GM18907 (cell line): ENCODE results near the gene TCEA2.

Source experiments
- ATAC-seq: cut with Tn5 transposase; IDR thresholded peaks from one replicate; pipeline ENCODE4 v1.9.1; 2021; ENCODE audit warnings: mild to moderate bottlenecking, moderate library complexity; ENCODE audit not compliant: unreplicated experiment

TCEA2 gene

GRCh38 chr20:64062596-64063388 is at the start of gene TCEA2:
Gene TCEA2 (plus strand): TSS chr20:64063198. CDS start chr20:64063313, 115 bp downstream.
- peak; percentile 78 for ATAC-seq

DNA sequence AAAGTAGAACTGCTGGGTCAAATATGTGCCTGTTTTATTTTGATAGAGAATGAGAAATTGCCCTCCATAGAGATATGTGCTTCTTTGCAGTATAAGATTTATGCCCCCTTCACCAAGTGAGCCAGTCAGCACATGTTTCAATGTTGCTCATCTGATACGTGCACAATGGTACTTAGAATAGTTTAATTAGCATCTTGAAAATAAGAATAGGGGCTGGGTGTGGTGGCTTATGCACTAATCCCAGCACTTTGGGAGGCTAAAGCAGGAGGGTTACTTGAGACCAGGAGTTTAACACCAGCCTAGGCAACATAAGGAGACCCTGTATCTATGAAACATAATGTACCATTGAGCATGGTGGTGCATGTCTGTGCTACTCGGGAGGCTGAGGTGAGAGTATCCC is 47.4 kb upstream of the TCEA2 start:
- ATAC-seq, result no peak

- ATAC-seq, result no peak
These were observed 41.6 kb upstream of the TCEA2 start for GRCh38 chr20:64021124-64021975.

DNA sequence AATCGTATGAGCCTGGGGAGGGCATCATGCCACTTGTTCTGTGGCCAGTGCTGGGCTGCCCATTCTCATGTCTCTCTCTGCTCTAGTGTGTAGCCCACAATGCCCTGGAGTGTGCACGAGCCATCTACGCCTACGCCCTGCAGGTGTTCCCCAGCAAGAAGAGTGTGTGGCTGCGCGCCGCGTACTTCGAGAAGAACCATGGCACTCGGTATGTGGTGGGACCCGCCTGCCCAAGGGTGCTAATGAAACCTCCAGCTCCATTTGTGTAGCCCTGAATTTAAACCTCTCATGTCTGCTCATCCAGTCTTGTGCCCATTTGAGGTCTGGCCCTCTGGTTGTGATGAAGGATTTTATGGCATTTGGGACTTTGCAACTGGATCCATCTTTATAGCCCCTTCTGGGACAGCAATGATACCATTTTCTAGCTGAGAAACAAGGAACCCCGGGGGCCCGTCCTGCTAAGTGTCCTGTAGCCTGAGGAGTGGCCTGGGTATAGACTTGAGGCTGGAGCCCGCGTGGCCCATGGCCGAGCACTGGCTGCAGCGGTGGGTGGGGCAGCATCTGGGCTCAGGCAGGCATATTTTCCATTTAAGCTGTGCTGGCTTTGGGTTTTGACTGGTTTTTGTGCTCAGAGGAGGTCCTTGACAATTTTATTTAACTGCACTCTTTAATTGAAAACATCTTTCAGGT is 40.2 kb upstream of the TCEA2 start:
- no peak for ATAC-seq

DNA sequence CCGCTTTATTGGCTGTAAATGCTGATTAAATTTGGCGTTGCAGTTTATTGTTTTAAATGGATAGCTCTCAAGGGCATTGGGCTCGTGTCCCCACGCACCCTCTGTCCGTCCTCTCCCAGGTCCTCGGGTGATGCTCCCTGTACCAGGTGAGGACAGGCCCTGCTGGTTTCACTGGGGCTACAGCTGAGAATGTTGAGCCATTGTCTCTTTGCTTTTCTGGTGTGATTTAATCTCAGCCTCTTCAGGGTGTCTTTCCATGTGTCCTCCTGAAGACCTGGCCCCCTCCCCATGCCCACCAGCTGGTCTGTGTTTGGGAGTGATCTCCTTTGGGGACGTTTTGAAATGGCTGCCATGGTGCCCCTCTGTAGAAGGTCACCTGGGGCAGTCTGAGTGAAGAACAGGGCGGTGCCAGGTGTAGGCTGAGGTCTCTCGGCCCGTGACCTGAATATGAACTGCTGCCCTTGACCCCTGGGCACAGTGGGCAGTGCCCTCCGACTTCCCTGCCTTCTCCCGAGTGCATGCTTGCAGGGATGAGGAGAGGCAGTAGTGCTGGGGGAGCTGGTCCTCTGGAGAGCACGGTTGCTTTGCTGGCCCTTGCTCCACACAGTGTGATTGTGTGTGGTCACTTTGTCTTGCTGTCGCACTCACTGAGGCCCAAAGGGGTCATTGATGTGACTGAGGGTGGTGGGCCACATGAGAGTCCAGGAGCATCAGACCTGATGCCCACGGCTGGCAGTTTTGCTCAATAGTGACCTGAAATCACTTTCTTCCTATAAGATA is 39.4 kb upstream of the TCEA2 start:
- no peak for ATAC-seq

DNA sequence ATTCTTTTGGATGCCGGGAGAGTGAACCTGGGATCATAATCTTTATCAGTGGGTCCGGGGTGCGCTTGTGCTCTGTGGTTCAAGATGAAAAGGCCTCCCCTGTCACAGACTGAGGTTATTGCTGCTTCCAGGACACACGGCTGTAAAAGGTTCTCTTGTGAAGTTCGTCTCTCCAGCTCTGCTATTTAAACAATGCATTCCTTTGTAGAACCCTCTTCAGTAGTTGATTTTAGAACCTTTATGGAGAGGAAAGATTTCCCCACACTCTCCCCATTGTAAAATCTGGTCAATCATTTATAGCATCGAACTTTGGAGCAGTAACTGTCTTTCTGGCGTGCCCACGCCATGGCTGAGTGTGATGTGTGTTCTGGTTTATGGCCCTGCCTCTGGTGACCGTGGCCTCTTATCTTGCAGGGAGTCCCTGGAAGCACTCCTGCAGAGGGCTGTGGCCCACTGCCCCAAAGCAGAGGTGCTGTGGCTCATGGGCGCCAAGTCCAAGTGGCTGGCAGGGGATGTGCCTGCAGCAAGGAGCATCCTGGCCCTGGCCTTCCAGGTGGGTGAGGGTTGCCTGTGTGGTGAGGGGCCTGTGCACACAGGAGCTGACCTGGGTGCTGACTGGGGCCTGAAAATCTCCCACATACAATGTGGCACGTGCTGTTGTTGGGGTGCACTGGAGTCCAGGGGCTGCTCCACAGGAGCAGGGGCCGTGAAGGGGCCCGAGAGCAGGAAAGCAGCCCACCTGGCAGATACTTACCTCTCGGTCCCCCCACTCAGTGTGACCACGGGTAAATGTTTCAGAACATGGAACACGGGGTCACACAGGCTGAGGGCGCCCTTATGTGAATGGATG is 38.6 kb upstream of the TCEA2 start:
- ATAC-seq, result no peak

DNA sequence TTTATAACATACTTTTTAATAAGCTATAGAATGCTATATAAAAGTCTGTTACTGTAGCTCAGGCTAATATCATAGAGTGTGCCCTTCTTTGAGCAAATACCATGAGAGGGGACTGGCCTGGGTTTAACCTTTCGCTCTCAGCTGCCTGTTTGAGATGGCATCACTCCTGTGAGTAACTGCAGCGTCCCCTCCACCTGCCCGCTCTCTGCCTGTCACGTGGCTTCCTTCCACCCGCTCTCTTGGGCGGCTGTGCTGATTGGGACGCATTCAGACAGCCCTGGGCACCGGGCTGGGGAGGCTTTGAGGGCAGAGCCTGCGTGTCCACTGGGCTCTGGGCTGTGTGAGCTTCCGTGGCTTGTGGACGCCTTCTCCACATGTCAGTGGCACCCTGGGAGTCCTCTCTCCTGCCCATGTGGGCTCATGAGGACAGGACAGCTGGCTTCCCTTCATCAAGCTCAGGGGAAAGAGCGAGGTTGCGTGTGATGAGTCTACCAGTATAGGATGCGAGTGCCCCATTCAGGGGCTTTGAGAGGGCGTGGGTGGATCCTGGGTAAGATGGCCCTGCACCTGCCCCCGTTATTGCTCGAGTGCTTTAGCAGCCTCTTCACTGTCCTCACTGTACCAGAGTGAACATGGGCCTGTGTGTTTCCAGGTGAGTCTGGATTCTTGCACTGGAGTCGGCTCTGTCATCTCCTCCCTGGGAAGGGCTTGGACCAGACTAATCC is 37.7 kb upstream of the TCEA2 start:
- no peak for ATAC-seq

DNA sequence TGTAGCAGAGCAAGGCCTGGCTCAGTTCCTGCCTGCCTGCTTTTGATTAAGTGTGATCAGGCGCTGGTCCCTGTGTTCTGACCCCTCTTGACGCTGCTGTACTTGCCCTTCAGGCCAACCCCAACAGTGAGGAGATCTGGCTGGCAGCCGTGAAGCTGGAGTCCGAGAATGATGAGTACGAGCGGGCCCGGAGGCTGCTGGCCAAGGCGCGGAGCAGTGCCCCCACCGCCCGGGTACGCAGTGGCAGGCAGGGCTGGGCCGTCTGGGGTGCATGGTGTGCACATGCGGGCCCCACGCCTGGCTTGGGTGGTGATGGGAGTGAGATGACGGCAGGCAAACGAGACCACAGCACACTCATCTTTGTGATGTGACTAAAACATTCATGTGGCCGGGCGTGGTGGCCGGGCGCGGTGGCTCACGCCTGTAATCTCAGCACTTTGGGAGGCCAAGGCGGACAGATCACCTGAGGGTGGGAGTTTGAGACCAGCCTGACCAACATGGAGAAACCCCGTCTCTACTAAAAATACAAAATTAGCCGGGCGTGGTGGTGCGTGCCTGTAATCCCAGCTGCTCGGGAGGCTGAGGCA is 37.1 kb upstream of the TCEA2 start:
- ATAC-seq, result no peak

GRCh38 chr20:64027981-64028685 is 34.9 kb upstream of the TCEA2 start:
- no peak for ATAC-seq

DNA sequence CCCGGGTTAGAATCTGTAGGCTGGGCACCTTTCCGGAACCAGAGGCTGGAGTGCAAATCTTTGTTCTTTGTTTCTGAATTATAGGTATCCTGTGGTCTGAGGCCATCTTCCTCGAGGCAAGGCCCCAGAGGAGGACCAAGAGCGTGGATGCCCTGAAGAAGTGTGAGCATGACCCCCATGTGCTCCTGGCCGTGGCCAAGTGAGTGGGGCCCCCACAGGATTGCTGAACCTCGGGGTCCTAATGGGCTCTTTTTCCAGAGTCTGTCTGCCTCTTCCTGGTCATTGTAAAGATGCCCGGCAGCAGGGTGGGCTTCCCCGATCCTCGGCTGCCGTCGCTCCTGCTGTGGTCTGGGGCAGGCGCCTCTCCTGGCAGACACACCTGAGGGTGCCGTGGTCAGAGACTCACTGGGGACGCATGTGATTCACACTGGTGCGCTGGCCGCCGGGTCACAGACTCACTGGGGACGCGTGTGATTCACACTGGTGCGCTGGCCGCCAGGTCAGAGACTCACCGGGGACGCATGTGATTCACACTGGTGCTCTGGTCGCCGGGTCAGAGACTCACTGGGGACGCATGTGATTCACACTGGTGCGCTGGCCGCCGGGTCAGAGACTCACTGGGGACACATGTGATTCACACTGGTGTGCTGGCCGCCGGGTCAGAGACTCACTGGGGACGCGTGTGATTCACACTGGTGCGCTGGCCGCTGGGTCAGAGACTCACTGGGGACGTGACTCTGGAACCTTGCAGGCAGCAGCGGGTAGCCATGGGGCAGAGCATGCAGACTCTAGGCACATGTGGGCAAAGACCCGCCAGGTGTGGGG is 33.5 kb upstream of the TCEA2 start:
- no peak for ATAC-seq

DNA sequence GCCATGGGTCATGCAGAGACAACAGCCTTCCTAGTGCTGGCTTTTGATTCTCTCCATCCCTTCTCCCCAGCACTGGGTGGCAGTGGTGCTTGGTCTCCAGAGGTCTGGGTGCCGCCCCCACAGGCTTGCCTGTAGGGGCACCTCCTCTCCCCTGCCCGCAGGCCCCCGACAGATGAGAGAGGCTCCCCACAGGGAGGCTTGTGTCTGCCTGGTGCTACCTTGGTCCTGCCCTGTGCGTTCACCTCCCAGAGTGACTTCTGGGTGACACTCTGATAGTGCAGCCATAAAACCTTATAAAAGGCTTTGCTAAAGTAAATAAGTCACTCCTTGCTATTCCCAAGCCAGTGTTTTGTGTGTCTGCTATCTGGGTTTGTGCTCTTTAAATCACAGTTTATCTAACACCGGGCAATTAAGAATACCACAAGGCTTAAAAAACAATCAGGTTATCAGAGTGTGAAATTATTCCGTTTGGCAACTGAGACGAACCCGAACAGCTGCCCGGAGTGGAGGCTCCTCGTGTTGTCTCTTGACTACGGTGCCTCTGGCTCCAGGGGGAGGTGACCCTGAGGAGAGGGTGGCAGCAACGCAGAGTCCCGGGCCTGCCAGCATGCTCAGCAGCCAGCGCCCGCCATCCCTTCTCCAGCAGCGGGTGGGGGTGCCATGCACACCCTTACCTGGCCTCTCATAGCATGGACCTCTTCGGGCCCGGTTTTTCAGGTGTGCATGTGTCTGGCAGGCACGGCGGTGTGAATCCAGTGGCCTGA is 32.4 kb upstream of the TCEA2 start:
- ATAC-seq, result no peak

DNA sequence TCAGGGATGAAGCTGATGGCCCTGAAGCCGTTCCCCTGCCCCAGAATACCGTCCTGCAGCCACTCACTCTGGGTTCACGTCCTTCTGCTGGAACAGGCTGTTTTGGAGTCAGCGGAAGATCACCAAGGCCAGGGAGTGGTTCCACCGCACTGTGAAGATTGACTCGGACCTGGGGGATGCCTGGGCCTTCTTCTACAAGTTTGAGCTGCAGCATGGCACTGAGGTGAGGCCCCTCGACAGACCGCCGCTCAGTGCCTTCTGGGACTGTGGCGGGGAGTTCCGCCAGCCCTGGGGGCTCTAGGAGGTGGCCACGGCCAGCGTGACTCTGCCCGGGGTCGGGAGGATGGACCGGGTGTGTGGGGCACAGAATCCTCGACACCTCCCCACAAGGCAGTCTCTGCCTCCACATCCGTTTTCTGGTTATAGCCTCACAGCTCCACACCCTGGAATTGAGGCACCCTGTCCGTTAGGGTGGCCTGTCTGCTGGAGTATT is 31.1 kb upstream of the TCEA2 start:
- no peak for ATAC-seq

DNA sequence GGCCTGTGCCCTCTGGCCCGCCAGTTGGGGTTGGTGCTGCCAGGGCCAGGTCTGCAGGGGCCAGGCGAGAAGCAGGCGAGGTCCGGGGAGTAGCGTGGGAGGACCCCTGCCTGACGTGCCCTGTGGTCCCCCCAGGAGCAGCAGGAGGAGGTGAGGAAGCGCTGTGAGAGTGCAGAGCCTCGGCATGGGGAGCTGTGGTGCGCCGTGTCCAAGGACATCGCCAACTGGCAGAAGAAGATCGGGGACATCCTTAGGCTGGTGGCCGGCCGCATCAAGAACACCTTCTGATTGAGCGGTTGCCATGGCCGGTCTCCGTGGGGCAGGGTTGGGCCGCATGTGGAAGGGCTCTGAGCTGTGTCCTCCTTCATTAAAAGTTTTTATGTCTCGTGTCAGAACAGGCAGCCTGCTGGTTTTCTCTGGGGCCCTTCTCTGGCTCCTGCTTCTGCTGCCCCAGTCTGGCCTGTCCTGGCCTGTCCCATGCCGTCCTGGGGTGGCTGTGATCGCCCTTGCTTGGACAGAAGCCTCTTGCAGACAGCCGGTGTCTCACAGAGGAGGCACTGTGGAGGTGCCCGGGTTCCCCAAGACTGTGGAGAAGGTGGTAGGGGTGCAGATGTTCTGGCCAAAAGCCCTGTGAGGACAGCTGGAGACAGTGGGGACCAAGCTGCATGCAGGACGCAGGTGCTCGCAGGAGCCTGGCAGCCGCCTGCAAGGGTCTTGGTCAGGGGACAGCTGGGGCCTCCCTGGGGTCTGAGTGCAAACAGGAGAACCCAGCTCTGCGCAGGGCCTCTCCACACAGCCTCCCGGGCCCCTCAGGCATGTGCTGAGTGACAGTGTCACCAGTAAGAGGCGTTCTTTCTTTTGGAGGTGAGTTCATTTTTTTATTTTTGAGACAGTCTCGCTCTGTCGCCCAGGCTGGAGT is 30.0 kb upstream of the TCEA2 start:
- no peak for ATAC-seq

- no peak for ATAC-seq
These were observed 29.0 kb upstream of the TCEA2 start for GRCh38 chr20:64033981-64034493.
